Activated CD8-positive, alpha-beta memory T cell treated with anti-CD3 and anti-CD28 coated beads for 4 hours (primary cell): Measurements from ENCODE around the gene UEVLD.
A peak's percentile ranks its signal among the peaks of the same experiment; 100 is the strongest.
"Not testable (repeated sequence)": the region's sequence is repeated elsewhere in the genome, so short reads cannot be mapped to it uniquely, and the experiment has no call there.

Experiments used
- DNase-seq, 2 donors: peaks; one replicate each; pipeline ENCODE4 v3.0.0-alpha.2; 2020; ENCODE audit warnings: low read depth in 2 of 2

Gene UEVLD

GRCh38 chr11:18588297-18589252 is at the start of gene UEVLD:
Gene UEVLD (minus strand): TSS chr11:18588734. CDS start chr11:18588654, 80 bp downstream.
- DNase-seq: peak; percentile 43 to 50

GRCh38 chr11:18634140-18635032 is 45.9 kb upstream of the UEVLD start, which contains the start of gene SPTY2D1:
Gene SPTY2D1 (minus strand): TSS chr11:18634342. CDS start chr11:18634257, 85 bp downstream.
- peak; percentile 94 to 98 for DNase-seq

GRCh38 chr11:18633256-18634139 is 45.0 kb upstream of the UEVLD start:
- DNase-seq: no peak

- DNase-seq: no peak
Measured at GRCh38 chr11:18632841-18633240, 44.3 kb upstream of the UEVLD start.

GRCh38 chr11:18624161-18624560 is 35.6 kb upstream of the UEVLD start:
- DNase-seq: no peak

GRCh38 chr11:18623707-18624106 is 35.2 kb upstream of the UEVLD start:
- no peak for DNase-seq

GRCh38 chr11:18618342-18619025 is 29.9 kb upstream of the UEVLD start:
- DNase-seq: no peak

GRCh38 chr11:18617688-18618341 is 29.3 kb upstream of the UEVLD start:
- peak in 1 of 2 donors; percentile 15 for DNase-seq

GRCh38 chr11:18615628-18616392 is 27.3 kb upstream of the UEVLD start:
- DNase-seq: no peak

- no peak for DNase-seq
Measured at GRCh38 chr11:18614667-18615066, 26.1 kb upstream of the UEVLD start.

GRCh38 chr11:18612394-18612793 is 23.9 kb upstream of the UEVLD start:
- no peak for DNase-seq

- no peak for DNase-seq
Measured at GRCh38 chr11:18611196-18611595, 22.7 kb upstream of the UEVLD start.

GRCh38 chr11:18608376-18608775 is 19.8 kb upstream of the UEVLD start:
- DNase-seq: no peak

- DNase-seq: no peak
Measured at GRCh38 chr11:18600915-18601569, 12.5 kb upstream of the UEVLD start.

GRCh38 chr11:18599739-18600230 is 11.3 kb upstream of the UEVLD start, which contains the start of gene MISFA:
Gene MISFA (plus strand): TSS chr11:18599789. CDS start chr11:18599929, 140 bp downstream.
- DNase-seq: no peak

GRCh38 chr11:18594999-18595749 is 6.6 kb upstream of the UEVLD start:
- DNase-seq: no peak

GRCh38 chr11:18594088-18594487 is 5.6 kb upstream of the UEVLD start:
- DNase-seq: not testable (repeated sequence)

GRCh38 chr11:18590571-18590970 is 2.0 kb upstream of the UEVLD start:
- DNase-seq: no peak
